HG03097 (cell line): ENCODE data around the gene JPH4.

ENCODE experiments used
- ATAC-seq: cut with Tn5 transposase; IDR thresholded peaks from one replicate; pipeline ENCODE4 v1.9.1; 2021; ENCODE audit not compliant: unreplicated experiment, low FRiP score

The JPH4 gene

DNA sequence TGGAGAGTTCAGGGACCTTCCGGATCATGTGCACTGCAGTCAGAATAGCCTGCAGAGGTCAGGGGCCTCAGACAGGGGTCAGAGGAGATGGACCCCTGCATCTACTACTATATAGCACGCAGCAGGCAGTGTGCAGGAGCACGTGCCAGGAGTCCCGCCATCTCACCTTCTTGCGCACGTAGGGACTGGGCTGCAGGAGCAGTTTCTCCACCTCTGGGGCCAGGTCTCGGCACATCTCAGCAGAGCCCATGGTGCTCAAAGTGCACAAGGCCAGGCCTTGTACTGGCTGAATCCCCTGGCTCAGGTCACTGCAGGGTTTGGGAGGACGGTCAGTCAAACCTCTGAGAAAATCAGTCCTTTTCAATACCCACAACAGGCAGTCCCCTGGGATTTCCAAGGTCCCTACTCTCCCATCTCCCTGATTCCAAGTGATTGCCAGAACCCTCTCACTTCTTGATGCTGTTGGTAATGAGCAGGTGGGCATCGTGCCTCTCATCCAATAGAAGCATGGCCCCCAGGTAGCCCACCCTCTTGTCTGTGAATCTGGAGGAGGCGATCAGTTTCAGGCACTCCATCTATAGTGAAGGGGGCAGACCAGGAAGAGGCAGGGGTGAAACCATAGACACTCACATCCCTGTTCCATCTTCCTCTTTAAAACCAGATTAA lies 12.3 kb downstream of the JPH4 start:
- ATAC-seq, result no peak

DNA sequence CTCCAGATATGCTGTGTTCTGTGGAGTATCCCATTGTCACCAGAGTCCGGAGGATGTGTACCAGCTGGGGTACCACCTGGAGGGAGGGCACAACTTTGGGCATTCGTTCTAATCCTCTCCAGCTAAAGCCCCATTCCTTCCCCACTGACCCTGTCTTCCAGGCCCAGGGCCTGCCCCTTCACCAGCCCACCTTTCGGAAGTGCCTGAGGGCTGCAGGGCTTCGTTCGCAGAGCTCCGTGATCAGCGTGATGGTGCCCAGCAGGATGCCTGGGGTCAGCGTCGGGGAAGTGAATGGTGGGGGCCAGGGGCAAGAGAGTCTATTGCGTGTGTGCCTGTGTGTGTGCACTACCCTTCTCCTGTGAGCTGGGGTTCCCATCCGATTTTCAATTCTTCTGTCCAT lies 13.0 kb downstream of the JPH4 start:
- no peak for ATAC-seq

DNA sequence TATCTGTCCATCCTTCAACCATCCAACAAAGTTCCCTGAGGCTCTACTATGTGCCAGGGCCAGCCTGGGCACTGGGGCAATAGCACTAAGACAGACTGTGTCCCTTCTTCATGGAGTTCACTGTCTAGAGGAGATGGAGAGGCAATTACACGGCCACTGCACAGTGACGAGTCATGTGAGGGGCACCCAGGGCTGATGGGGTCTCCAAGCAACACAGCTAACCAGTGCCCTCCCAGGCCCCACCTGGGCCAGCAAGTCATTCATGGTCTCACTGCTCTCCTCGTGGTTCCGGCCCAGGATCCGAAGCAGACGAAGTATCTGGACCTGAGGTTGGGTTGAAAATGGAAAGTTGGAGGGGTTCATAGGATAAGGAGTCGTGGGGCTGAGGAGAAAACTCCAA lies 13.7 kb downstream of the JPH4 start:
- ATAC-seq, result no peak

DNA sequence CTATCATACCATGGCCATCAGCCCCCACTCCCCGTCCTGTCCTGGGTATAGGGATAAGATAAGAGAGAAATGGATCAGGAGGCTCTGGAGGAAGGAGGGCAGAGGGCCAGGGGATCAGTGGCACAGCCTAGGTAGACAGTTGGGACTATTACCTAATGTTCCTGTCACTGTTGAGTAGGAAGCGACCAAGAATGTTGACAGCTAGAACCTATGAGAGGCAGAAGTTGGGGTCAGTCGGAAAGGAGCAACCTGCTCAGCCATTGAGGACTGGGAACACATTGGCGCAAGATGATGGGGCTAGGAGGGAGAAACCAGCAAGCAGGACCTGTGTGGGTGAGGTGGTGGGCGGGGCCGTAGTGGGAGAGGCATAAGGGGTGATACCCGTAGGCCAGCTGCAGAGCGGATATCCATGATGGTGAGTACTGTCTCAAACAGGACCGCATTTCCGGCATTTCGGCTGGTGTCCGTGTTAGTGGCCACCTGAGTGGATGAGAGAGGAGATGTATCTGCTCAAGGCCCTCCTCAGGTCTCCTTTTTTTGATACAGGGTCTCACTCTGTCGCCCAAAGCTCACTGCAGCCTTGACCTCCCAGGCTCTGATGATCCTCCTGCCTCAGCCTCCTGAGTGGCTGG lies 14.3 kb downstream of the JPH4 start:
- no peak for ATAC-seq

DNA sequence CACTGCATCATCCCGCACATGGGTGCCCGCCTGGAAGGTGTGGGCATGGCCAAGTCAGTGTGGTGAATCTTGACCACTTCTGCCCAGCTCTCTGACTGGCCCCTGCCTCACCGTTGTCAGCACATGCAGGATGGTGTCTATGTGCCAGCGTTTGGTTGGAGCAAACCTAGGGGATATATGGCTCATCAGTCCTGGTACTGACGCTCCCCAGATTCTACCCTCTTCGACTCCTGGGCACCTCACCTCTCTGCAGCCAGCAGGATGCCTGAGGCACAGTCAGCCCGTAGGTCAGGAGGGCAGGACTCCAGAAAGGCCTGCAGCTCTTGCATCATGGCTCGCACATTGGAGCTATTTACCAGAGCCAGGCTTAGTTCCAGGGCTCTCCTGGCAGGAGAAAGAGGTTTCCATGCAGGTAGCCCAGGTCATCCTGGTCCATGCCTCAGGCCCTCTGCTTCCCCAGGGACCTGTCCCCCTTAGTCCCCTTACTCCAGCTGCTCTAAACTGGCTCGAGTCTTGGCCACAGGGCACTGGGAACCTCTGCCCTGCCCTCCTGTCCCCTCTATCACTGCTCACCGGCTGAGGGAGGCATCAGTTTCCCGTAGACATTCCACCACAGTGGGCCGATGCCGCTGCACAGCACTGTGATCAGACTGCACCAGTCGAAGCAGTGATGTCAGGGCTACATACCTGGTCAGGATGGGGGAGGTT lies 15.0 kb downstream of the JPH4 start:
- ATAC-seq, result no peak

DNA sequence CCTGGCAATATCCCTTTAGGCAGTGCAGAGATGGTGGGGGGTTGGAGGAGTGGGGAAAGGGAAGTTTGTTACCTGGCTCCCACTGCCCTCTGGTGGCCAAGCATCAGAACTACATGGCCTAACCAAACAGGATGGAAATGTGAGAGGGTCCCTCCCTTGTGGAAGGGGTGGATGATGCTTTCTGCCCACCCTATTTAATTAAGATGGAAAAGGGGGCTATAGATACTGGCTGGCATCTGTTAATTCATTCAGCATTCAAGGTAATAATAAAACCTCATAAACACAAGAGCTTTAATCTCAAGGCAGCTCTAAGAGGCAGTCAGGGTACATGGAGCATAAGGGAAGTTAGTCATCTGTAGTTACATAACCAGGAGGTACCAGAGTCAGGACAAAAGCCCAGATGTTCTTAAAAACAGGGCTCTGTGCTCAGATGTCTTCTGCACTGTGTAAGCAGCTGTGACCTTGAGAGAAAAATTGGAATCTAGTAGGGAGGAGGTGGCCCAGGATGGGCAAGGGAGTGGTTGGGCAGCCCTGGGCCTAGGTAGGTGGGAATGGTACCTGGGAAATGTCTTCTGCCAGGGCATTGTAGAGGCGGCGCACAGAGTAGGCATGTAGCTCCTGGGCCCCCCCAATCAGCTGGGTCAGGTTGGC lies 15.6 kb downstream of the JPH4 start:
- ATAC-seq, result no peak

DNA sequence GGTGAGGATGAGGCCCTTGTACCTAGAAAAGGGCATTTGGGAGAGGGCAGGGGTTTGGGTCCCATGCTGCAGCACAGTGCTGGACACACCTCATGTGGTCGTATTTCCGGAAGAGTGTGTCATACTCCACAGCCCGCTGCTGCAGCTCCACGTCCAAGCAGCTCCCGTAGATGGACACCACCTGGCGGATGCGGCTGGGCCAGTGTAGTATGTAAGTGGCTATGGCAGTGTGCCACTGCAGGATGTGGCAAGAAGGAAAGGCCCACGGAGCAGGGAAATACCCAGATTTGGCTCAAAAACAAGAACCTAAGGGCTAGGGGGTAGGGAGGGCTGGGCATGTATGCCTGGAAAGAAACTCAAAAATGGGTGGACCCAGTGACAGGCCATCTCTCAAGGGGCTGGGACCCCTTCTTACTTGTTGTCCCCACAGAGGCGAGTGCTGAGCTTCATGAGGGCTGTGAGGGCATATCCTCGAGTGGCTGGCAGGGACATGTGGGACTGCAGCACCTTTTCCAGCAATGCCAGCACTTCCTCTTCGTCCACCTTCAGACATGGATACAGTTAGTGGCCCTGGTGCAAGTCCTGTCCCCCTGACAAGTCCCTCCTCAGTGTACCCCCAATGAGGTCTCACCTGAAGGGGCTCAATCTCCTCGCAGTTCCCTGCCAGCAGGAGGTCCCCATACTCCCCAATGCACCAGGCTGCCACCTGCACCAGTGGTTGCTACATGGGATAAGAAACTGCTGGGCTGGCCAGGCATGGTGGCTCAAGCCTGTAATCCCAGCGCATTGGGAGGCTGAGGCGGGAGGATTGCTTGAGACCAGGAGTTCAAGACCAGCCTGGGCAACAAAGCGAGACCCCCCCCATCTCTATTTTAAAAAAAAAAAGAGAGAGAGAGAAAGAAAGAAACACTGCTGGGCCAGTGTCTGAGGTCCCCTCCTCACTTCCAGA lies 16.4 kb downstream of the JPH4 start:
- ATAC-seq, result no peak

DNA sequence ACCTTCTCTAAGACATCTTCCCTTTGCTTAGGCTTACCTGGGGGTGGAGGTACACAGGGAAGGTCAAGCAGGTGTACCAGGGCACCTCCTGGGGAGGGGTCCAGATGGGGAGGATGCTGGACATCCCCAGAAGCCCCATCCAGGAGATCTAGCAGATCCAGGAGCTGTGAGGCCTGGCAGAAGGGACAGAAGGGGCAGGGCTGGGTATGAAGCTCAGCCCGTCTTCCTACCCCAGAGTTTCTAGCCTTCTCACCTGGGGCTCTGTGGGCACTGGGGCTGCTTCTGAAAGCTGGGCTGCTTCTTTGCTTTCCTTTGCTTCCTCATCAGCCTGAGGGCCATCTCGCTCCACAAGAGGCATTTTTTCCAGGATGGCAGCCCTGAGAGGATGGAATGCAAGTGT lies 17.3 kb downstream of the JPH4 start:
- no peak for ATAC-seq

DNA sequence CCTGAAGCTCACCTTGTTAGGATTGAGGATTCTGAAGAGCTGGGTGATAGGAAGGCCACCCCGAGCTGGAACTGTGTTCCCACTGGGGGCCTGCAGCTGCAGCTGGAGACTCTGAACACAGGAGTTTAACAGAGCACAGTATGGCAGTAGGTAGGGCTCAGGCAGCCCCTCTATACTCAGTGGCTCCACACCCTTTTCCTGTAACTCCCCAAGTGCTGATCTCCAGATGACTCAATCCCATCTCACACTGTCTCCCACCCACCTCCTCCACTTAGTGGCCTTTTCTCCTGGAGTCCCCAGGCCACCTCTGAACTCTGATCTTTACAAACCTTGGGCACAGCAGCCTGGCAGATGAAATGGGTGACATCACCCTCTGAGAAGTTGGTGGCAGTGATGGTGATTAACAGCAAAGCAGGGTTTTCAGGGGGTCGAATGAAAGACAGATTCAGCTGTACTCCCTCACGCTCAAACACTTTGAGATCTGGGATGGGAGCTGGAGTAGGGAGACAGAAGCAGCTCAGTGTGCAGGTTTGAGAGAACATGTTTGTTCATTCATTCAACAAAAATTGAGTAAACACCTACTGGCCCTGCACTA lies 18.6 kb downstream of the JPH4 start:
- no peak for ATAC-seq

DNA sequence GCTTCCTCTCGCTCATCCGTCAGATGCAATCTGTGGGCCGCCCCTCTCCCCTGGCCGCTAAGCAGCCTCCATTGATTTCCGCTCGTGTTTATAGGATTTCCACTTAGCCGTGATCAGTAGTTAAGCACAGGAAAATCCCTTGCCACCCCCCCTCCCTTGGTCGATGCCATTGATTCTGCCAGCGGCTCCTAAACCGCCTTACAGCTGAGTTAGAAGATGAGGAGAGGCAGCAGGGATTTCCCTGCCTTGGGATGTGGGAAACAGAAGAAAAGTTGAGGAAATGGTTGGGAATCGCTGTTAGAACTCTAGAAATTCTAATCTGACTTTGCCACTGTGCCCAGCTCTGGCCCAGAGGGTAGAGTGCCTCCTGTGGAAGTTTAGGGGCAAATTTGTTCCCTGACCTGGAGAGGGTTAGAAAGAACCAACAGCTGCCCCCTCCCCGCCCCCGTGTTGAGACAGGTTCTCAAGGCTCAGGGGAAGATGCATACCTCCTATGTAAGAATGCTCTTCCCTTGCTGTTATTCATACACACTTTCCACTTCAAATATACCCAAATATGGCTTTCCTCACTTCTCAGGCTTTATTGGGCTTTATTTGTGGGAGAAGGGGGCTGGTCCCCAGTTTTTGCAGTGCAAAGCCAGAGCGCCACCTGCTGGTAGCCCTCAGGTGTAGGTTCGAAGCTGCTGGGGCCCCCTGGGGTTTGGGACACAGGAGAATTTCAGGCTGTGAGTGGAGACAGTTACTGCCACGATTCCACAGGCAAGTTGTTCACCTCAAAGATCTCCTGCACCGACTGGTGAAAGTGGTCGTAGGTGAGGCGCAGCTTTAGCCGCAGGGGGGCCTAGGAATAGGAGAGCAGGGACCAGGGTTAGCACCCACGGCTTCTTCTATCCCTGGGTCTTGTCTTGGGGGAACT lies 19.3 kb downstream of the JPH4 start:
- no peak for ATAC-seq

DNA sequence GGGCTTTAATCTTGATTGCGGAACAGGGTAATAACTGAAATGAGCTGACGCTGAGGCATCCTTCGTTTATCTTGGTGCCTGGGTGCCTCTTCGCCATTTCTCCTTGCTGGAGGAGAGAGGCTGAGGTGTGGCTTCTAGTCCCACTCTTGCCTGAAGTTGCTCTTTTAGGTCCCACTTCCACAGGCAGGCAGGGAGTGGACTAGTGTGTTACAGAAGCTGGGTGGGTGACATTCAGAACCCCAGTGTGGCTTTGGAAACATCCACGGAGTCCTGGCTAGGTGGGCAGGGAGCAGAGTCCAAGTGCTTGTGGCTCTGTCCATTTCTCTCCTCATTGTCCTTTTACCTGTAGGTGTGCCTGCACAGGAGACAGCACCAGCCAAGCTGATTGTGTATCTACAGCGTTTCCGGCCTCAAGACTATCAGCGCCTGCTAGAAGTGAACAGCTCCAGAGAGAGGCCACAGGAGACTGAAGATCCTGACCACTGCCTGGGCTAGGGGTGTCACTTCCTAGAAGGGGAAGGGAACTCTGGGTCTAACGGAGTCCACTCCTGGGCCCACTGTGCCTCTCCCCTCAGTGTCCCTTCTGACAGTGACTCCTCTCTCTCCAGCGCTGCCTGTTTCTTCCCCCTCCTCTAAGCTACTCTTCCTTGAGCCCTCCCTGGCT lies 20.1 kb downstream of the JPH4 start:
- ATAC-seq, result no peak

DNA sequence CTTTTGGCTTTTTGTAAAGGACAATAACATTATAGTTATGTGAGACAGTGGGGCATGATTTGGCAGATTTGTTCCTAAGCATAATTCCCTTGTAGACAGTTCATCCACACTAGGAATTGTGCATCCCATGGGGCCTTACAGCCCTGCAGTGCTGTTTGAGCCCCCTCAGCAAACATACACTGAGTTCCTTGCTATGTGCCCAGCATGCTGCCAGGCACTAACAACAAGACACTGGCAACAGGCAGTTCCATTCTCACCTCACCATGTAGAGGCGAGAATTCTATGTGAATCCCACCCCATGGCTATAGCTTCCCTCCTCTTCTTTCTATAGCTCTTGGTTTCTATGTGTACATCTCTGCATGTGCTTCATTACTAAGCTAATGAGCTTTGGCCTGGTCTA lies 20.6 kb downstream of the JPH4 start:
- no peak for ATAC-seq

DNA sequence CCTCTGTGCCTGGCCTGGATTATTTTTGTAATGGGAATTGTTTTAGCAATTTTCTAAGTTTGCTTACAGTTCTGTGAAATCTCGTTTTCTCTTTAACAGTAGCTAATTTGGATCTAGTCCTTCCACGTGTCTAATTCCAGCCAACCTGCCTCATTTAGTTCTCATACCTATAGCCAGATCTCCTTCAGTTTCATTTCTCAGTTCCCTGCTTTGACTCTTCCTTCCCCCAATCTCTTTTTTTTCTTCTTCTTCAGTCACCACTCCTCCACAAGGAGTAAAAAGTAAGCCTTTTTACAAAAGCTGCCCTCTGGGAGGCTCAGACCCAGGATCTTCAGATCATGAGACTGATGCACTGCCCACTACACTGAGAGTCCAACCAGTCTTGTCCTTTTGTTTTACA lies 21.1 kb downstream of the JPH4 start:
- ATAC-seq, result no peak

DNA sequence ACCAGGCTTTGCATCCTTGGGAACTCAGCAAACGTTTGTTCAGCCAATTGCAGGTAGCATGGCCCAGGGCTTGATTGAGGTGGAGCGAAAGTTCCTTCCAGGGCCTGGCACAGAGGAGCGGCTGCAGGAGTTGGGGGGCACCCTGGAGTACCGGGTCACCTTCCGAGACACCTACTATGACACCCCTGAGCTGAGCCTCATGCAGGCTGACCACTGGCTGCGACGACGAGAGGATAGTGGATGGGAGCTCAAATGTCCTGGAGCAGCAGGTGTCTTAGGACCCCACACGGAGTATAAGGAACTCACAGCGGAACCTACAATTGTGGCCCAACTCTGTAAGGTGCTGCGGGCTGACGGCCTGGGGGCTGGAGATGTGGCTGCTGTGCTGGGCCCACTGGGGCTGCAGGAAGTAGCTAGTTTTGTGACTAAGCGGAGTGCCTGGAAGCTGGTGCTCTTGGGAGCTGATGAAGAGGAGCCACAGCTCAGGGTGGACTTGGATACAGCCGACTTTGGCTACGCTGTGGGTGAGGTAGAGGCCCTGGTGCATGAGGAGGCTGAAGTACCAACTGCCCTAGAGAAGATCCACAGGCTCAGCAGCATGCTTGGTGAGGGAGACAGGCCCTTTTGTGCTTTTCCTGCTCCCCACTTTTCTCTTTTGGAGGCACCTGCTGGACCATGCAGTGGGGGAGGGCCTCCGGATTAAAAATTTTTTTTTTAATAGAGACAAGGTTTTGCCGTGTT lies 21.7 kb downstream of the JPH4 start:
- no peak for ATAC-seq

DNA sequence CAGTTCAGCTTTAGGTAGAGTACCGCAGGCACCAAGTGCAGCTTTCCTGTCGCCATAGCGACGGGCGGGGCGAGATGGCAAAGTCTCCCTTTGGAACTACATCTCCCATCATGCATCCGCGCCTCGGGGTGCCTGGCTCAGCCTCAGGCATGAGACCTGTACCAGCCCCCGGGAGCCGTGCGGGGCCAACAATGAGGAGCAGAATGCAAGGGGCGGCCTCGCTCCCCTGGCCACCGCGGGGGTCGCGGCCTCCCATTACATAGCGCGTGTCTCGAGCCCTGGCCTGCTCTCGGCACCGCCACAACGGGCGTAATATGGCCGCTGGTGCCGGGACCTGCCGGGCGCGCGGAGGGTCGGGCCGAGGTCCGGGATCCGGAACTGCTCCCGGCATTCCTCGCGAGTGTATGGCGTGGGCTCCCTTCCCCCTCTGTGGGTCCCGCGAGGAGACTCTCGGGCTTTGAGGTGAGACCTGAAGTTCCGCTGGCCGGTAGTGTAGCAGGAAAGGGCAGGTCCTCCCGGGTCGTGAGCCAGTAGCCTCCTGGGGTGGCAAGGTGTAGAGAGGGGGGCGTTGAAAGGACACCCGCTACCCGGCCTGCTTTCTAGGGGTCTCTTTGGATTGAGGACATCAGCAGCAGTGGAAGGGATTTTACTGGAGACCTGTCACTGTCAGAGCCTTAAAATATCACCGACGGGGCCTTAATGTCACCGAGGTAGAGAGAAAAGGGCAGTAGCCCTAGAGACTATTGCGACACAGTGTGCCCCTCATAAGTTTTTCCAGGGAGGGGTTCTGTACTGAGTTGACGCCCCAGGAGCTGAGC lies 22.5 kb downstream of the JPH4 start, which contains the start of gene THTPA:
Gene THTPA (plus strand): TSS at position 390 of the 818 bp plus-strand sequence. CDS start 487 bp downstream, outside the sequence.
- peak; percentile 87 for ATAC-seq

DNA sequence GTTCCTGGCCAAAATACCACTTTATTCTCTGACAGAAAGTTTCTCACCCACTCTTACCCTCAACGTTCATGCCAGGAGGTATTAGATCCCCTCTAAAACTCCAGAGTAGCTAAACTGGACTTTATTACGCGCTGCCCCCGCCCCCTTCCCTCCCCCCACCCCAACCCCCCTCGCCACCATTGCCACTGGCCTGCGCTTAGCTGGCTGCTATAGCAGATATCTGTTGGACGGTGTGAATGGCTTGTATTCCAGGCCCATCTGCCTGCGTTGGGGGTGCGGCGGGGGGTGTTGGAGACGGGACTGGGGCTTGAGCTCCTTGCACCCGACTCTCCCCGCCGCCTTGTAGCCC lies 23.1 kb downstream of the JPH4 start:
- no peak for ATAC-seq
